Renal cortical epithelial cell (primary cell): ENCODE data around the gene MRPS27. TPM values are rescaled to one million over a fixed set of nuclear protein-coding genes. Genes with fewer than 3 reads are reported as not detected.

Experiments
- total RNA-seq: library from RNA; depleted of rRNA; stranded (reverse); fragments of >200 nt; gene quantifications from 2 replicates; pipeline ENCODE4 v1.2.3, GENCODE V29; 2014

MRPS27 gene
- total RNA-seq, 1 donor from 2014 or later = 58.2 TPM

Other genes starting within 250 kb of the MRPS27 start
- gene MAP1B, start 212.8 kb downstream of the MRPS27 start, total RNA-seq = 91.0 and 156 TPM in 2 replicates
- gene PTCD2, start 133 bp upstream of the MRPS27 start, total RNA-seq = 6.9 and 9.4 TPM in 2 replicates
- 0.05 TPM in 1 of 2 replicates, not detected in the other for gene ZNF366, start 187.2 kb upstream of the MRPS27 start, total RNA-seq